NCI-H2107 (cell line): Measurements from ENCODE around the gene RNASE13.
"Not testable (repeated sequence)": the region's sequence is repeated elsewhere in the genome, so short reads cannot be mapped to it uniquely, and the experiment has no call there.

ENCODE experiments used
- DNase-seq: peaks from one replicate; lab custom pipeline; 2025; lab: John Stamatoyannopoulos, UW

RNASE13 gene

DNA sequence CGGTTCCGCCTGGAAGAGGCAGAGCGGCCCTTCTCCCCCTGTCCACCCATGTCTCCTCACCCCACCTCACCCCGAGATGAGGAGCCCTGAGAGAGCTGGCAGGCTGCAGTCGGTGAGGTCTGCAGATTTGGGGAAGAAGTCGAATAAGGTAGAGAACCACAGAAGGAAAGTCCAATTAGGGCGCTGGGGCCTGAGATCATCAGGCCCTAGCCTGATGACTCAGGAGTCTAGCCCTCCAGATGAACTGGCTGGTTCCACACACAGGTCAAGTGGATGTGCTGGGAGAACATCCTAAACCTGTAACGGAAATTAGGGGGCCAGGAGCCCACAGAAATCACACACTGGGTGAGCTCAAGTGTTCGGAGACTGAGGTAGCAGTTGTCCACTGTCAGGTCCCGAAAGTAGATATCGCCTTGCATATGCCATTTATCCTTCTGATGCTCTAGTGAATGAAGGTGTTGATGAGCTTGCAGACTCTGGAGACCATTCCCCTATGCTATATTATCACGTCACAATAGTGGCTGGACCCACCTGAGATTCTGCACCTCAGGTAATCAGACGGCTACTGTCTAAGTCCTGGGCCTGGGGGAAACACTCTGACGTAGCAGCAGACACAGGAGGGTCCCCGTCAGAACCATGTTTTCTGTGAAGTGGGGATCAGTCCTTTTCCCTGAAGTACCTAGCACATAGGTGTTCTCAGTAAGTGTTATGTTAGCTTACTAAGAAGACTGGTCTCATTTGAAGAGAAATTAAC is 45.7 kb downstream of the RNASE13 start:
- DNase-seq, result no peak

DNA sequence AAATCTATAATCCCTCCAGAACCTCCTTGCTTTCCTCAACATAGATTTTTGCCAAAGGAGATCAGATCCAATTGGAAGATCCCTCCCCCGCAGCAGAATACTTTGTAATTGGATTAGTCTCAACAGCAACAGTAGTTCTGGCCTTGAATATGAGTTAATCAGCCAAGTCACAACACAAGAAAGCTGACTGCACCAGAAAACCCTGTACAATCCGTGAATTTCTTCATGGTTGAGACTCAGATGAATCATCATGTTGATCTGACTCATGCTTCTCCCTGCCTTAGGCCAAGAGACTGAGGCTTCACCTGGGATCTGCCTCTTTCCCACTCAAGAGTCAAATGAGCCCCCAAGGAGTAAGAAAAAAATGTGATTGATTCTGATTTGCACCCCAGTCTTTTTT is 47.8 kb downstream of the RNASE13 start:
- DNase-seq, result no peak

GRCh38 chr14:20985650-20986049 is 49.0 kb downstream of the RNASE13 start:
- DNase-seq, result not testable (repeated sequence)
